ENCODE measurements around the gene FBXO7.

GRCh38 chr22:32515084-32515483 lies 40.5 kb downstream of the FBXO7 start:
- TF ChIP-seq EZH2 (IDR thresholded peaks at IDR 0.05) (no peak), POLR2AphosphoS5 (IDR thresholded peaks at IDR 0.05; ENCODE audit: borderline replicate concordance, low read depth, low read length) (no peak)

Data from SK-N-MC (cell line).